GM18519 (cell line): ENCODE measurements around the gene BBLN.
A peak's percentile ranks its signal among the peaks of the same experiment; 100 is the strongest.
"Not testable (repeated sequence)": the region's sequence is repeated elsewhere in the genome, so short reads cannot be mapped to it uniquely, and the experiment has no call there.

Experiments
- ATAC-seq: cut with Tn5 transposase; IDR thresholded peaks from one replicate; pipeline ENCODE4 v1.9.1; 2021; ENCODE audit warnings: mild to moderate bottlenecking, moderate library complexity; ENCODE audit not compliant: unreplicated experiment, low FRiP score

BBLN gene, protein sequence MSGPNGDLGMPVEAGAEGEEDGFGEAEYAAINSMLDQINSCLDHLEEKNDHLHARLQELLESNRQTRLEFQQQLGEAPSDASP

DNA sequence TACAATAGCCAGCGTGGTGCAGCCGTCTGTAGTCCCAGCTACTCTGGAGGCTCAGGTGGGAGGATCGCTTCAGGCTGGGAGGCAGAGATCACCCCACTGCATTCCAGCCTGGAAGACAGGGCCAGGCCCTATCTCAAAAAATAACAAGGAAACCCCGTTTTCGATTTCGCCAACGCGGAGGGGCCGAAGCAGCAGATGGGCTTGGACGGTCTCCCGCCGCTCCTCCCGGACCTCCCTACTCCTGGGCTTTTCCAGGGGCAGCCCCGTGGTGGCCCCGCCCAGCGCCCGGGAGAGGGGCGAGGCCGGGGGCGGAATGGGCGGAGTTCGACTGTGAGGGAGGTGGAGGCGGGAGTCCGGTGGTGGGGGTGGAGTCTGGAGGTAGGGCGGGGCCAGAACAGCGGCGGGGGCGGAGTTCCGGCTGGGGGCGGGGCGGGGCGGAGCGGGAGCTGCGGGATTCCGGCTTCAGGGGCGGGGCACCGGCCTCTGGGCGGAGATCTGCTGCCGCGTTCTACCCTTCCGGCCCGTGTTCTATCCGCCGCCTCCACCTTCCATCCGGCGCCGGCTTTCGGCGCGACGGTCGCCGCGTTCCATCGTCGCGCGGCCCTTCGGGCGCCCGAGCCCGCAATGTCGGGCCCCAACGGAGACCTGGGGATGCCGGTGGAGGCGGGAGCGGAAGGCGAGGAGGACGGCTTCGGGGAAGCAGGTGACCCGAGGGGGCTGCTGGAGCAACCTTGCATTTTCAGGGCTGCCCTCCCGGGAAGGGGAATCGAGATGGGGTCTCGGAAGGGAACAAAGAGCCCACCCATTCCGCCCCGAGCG is at the start of gene BBLN:
Gene BBLN (plus strand): TSS at position 482 of the 819 bp plus-strand sequence. CDS start 143 bp downstream, at position 625.
- peak; percentile 66 for ATAC-seq

DNA sequence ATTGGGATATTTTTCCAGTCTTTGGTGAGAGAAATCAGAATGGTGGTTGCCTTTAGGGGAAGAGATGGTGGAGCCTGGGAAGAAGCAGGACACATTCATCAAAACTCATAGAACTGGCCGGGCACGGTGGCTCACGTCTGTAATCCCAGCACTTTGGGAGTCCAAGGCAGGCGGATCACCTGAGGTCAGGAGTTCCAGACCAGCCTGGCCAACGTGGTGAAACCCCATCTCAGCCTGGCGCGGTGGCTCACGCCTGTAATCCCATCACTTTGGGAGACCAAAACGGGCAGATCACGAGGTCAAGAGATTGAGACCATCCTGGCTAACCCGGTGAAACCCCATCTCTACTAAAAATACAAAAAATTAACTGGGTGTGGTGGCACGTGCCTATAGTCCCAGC is 48.3 kb upstream of the BBLN start:
- not testable (repeated sequence) for ATAC-seq

DNA sequence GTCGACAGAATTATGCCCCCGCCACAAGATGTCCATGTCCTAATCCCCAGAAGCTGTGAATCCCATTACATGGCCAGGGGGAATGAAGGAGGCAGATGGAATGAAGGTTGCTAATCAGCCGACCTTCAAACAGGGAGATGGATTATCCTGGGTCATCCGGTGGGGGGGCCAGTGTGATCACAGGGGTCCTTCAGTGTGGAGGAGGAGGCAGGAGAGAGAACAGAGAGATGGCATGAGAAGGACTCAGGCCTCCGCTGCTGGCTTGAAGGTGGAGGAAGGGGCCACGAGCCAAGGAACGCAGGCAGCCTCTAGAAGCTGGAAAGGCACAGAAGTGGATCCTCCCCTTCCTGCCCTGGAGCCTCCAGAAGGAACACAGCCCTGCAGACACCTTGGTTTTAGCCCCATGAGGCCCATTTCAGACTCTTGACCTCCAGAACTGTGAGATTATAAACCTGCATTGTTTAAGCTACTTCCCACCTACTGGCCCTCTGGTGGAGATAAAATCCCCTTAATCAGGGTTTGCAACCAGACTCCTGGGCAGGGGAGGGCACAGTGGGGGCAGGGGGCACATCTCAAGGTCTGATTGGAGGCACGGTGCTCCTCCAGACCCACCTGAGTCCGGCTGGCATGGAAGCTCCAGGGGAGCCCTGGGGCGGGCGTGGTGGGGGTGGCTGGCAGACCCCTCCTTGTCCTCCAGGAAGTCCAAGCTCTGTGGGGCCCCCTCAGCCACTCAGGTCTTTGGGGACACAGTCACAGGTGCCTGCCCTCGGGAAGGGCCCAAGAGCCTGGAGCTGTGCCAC is 46.3 kb upstream of the BBLN start:
- no peak for ATAC-seq

DNA sequence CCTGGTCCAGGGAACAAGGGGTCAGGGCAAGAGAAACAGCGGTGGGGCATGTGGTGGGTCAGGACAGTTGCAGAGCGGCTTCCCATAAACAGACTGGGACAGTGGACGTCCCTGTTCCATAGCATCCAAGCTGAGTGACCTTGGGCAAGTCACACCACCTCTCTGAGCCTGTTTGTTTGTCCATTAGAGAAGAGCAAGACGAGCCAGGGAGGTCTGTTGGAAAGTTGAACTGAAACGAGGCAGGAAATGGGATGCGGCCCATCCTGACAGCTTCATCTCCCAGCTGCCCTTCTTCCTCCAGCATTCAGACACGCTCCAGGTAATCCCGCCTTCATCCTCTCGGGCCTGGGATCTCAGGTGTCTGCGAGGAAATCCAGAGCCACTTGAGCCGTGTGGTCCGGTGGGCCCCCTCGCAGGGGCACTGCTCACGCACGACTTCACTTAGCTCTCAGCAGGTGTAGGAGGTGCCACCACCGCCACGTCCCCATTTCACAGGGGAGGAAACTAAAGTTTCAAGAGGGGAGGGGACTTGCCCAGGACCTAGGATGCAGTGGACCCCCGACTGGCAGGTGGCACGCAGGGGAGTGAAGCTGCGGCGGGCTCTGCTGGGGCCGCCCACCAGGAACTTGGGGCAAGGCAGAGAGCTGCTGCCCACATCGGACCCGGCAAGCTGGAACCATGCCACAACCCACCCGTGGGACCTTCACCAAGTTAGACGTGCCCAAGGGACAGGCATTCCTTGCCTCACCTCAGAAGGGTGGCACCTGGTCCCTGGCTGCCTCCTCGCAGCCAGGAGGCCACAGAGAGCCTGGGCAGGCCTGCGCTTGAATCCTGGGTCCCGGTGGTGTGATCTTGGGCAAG is 45.5 kb upstream of the BBLN start:
- ATAC-seq, result no peak

DNA sequence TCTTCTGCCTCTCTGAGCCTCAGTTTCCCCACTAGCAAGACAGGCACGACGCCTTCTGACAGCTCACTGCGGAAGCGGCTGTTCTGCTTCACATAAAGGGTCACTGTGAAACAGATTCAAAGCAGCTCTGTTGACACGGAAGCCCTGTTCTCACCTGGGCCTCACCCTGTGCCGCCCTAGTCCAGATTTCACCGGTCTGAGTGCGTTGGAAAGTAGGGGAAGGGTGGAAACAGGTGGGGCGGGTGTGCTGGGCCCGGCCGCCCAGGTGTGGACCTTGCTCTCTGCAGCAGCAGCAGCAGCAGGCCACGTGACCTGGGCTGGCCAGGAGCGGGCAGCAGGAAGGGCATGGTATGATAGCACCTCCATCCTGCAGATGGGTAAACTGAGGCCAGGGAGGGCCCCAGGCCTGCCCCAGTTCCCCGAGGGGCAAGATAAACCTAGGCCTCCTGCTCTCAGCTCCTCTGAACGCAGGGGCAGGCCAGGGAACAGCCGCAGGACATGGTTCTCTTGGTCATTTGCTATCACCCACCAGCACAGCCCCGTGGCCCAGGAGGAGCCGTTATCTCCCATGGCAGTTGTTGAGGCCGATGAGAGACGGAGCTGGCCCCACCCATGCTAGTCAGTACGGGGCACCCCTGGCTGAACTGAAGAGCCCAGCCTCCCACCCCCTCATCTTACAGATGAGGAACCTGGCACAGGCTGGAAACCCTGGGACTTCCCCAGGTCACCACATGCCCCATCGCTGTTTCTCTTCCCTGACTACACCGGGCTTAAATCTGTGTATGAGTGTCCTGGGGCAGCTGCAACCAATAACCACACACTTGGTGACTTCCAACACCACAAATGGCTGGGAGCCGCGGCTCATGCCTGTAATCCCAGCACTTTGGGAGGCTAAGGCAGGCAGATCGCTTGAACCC is 44.6 kb upstream of the BBLN start:
- no peak for ATAC-seq

DNA sequence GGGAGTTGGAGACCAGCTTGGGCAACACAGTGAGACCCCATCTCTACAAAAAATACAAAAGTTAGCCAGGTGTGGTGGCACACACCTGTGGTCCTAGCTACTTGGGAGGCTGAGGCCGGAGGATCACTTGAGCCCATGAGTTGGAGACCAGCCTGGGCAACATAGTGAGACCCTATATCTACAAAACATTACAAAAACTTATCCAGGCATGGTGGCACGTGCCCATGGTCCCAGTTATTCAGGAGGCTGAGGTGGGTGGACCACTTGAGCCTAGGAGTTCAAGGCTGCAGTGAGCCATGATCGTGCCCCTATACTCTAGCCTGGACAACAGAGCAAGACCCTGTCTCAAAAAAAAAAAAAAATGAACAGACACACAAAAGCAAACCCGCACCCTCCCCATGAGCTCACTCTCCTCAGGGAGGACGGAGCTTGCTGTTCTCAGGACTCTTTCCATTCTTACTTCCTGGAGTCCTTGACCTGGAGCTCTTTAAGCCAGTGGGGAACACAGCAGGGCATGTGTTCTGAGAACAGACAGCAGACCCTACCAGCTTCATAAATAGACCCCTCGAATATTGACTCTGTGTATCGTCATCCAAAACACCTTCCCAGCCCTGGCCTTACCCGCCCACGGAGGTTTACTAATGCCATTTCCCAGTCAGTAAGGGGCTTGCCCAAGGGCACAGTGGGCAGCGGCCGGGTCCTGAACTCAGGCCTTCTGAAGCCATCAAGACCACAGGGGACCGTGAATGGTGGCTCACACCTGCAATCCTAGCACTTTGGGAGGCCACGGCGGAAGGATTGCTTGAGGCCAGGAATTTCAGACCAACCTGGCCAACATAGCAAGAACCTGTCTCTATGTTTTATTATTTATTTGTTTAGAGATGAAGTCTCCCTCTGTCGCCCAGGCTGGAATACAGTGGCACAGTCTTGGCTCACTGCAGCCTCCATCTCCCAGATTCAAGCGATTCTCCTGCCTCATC is 43.7 kb upstream of the BBLN start:
- no peak for ATAC-seq

DNA sequence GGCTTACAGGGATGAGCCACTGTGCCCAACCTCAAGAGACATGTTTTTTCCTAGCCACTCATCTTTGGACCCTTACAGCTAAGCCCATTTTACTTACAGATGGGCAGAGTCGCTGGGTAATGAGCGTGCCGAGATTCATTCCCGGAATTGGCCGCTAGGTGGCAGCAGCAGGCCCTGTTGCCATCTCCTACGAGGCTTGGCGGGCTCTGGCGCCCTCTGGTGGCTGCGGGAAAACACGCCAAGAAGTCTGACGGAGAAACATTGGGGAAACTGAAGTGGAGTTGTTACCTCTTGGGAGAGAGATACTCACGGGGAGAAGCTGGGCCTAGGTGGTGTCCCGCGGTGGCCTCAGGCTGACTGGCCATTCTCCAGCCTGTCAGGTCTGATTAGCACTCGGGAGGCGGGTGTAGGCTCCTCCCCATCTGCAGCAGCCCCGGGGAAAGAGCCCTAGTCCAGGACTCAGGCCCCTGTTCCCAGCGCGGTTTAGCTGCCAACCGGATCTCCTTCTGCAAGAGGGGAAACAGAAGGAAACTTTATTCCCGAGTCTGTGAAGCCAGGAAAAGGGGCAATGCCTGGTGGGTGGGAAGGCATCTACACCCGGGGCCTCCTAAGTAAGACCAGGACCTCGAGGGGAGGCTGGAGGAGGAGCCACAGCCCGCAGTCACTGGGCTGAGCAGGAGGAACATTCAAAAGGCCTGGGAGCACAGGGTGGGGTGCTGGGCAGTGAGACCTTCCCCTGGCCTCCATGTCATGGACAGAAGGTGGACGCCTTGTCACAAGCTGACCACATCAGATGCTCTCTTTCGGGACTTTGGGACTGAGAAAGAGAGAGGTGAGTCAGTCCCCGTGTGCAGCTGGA is 42.2 kb upstream of the BBLN start:
- ATAC-seq, result no peak

DNA sequence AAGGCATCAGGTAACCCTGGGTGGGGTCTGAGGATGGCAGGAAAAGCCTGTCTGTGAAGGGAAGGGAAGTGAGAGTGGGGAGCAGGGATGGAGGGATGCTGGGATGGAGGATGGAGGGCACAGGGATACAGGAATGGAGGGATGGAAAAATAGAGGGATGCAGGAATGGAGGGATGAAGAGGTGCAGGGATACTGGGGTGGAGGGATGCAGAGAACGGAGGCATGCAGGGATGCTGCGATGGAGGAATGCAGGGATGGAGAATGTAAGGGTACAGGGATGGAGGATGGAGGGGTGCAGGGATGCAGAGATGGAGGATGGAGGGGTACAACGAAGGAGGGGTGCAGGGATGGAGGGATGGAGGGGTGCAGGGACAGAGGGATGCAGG is 41.6 kb upstream of the BBLN start:
- ATAC-seq, result no peak

DNA sequence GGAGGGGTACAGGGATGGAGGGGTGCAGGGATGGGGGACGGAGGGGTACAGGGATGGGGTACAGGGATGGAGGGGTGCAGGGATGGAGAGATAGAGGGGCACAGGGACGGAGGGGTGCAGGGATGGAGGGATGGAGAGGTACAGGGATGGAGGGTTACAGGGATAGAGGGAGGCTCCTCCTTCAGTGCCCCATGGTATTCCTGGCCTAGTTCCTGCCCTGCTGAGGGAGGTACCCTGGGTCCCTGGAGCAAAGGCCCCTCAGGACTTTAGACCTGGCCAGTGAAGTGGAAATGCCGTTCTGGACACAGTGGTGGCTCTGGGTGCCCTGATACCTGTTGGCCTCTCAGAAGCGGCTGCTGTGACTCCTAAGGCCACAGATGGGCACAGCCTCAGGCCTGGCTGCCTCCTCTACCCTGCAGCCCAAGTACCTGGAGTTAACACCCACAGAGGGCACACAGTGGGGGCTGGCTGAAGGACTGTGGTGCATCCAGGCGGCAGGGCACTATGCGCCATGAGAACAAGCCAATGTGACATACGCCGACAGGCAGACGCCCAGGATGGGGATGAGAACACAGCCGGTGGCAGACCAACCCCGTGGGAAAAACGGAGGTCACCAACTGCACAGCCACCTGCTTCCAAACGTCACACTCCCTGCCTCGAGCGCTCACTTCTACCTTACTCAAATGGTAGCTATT is 40.9 kb upstream of the BBLN start:
- ATAC-seq, result no peak

DNA sequence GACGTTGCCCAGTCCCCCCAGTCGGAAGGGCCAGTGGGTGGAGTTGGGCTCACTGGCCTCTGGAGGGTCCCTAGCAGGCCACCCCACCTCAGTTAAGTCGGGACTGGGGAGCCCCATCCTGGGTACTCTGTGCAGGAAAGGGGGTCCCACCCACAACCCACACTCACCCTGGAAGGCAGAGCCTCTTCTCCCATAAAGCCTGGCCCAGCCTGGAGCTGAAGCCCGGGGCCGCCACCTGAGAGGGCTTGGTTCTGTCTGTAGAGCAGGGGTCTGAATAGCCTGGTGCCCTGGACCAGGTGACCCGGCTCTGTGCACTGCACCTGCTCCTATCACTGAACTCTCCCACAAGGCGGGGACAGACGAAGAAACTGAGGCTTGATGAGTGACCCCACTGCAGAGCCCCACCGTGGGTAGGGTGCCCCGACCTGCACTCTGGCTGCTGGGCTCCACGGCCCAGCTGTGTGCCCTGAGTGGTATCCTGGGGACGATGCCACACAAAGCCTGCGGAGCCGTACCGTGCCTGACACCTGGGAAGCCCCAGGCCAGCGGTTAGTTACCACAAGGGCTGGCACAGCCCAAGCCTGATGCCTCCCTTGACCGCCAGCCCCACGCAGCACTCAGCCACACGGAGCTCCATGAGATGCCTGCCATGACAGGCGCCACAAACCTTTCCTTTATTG is 39.9 kb upstream of the BBLN start:
- no peak for ATAC-seq

DNA sequence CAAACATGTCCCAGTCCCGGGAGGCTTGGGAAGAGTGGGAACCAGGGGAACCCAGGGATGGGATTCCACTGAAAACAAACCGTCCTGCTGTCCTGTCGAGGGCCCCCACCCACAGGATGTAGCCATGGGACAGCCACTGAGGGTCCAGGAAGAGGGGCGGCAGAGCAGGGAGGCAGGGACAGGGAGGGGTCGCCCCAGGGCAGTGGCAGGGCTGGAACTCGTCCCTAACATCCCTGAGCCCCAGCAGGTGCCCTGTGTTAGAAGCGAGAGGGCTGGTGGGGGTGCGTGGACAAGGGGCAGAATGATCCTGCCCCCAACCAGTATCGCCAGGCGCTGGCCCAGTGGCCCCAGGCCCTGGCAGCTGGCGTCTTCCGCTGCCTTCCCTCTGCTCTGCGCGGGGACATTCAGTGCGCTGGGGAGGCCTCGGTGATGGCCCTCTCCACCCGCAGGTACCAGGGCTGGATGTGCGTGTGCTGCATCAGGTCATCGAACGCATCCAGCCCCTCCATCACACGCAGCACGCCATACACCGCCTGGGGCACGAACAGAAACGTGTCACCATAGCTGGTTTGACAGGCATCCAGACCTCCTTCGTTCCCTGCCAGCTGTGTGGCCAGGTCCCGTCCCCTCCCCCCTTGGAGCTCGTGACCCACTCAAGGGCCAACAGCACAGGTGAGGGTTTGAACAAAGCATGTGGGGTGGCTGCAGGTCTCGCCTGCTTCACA is 39.2 kb upstream of the BBLN start:
- no peak for ATAC-seq

DNA sequence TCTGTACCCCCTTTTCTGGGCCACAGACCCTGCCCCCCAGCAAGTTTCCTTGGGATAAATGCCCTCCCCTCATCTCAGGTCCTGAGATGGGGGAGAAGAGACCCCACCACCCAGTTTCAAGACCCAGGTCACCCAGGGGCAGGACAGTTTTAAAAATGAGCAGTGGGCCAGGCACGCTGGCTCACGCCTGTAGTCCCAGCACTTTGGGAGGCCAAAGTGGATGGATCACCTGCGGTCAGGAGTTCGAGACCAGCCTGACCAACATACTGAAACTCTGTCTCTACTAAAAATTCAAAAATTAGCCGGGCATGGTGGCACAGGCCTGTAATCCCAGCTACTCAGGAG is 38.6 kb upstream of the BBLN start:
- ATAC-seq, result no peak

DNA sequence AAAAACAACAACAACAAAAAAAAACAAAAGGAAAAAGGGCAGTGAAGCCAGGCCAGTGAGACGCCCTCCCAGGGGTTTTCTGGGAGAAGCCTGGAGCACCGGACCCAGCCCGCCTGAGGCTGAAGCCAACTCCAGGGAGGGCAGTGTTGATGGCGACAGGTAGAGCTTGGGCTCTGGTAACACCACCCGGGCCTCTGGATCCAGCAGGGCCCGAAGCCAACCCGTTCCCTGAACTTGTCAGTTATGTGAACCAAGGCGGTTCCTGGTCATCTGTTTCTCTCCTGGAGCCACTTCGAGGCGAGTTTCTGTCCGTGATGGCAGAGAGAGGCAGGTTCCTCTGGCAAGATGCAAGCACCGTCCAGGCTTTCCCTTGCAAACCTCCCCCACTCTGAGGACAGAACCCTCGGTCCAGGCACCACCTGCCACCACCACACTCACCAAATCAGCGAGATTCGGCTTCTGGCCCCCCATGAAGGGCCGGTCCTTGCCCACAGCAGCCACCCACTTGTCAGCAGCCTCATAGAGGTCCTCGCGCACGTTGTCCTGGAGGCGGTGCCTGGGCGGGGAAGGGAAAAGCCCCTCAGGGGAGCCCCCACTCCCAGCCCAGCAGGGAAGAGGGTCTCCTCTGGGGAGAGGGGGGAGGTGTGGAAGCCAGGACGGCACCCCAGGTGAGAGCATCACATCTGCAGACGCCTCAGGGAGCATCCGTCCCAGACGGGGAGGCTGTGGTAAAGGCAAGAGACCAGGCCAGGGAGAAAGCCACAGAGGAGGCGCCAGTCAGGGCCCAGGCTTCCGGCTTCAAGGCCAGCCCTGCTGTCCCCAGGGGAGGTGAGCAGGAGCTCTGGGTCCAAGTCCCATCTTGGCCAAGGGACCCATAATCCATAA is 37.9 kb upstream of the BBLN start:
- ATAC-seq, result no peak

DNA sequence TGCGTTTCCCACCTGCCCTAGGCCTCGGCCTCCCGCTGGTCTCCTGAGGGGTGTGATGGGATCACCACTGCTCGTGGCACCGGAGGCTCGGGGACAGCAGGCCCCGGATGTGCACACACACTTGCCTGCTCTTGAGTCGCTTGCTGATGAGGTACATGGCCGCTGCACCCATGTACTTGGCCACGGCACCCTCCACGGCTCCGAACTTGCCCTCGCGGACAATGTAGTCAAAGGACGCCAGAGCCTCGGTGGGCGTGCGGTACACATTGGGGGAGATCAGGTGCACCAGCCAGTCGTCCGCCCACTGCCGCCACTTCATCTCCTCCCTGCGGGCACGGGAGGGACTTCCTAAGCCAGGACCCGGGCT is 37.3 kb upstream of the BBLN start:
- no peak for ATAC-seq

DNA sequence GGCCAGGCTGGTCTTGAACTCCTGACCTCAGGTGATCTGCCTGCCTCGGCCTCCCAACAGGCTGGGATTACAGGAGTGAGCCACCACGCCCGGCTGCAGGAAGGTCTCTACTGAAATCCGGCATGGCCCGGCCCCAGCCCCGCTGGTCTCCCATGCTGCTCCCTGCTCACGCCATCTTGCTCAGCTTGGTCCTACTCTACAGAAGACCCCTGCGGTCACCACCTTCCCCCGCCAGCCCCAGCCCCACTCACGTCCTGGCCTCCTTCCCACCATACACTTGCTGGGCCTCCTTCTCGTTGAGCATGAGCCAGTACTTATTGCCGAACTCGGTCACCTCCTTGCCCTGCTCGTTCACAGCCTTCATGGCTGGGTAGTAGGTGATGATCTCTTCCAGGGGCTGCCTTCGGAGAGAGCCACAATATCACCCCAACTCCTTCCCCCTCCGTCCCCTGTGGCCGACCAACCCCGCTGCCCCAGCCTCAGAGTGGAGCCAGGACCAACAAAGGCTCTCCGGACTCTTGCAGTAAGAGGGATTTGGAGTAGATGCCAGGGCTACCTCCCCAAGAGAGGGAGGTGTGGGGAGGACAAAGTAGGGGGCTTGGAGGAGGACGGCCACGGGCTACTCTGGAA is 36.5 kb upstream of the BBLN start:
- ATAC-seq, result no peak
